CD4-positive, alpha-beta memory T cell (primary cell): ENCODE results near the gene PTGFRN. TPM values are rescaled to one million over a fixed set of nuclear protein-coding genes. Genes with fewer than 3 reads are reported as not detected.

Experiments used
- CTCF ChIA-PET: fragments of 350-600 bp; sonication (Branson Sonifier 250); formaldehyde crosslinking; loops from one replicate; lab custom pipeline; 2021; ENCODE audit warnings: inconsistent platforms; ENCODE audit not compliant: partially characterized antibody; lab: Charles Lee
- POLR2A ChIA-PET: fragments of 350-600 bp; sonication (Branson Sonifier 250); formaldehyde crosslinking; loops from one replicate; lab custom pipeline; 2021; ENCODE audit not compliant: partially characterized antibody; lab: Charles Lee
- DNase-seq, 5 donors: peaks; one replicate each; pipeline versions ENCODE4 v3.0.0 to v3.0.0-alpha.2; 2020 to 2022; ENCODE audit warnings: mixed read lengths in 1 of 5
- H3K27ac ChIP-seq: one replicate; pipeline ENCODE4 v1.7.0; 2013; ENCODE audit warnings: low read depth, low read length
- H3K27me3 ChIP-seq: 2 replicates; pipeline ENCODE4 v1.7.0; 2013; ENCODE audit warnings: mild to moderate bottlenecking, low read length, moderate library complexity; ENCODE audit not compliant: insufficient read depth
- H3K36me3 ChIP-seq: 2 replicates; pipeline ENCODE4 v1.7.0; 2013; ENCODE audit warnings: mild to moderate bottlenecking, low read length, moderate library complexity; ENCODE audit not compliant: insufficient read depth
- H3K4me1 ChIP-seq: 2 replicates; pipeline ENCODE4 v1.7.0; 2013; ENCODE audit warnings: mild to moderate bottlenecking, low read length, moderate library complexity; ENCODE audit not compliant: insufficient read depth
- H3K4me3 ChIP-seq, 2 donors: one replicate each; pipeline ENCODE4 v1.7.0; 2013; ENCODE audit warnings: low read length in 2 of 2, mild to moderate bottlenecking in 1 of 2
- H3K9me3 ChIP-seq, 2 donors: one replicate each; pipeline ENCODE4 v1.7.0; 2013; ENCODE audit warnings: low read length in 2 of 2, control low read depth in 1 of 2; ENCODE audit not compliant: control insufficient read depth in 1 of 2
- H3K27ac Mint-ChIP-seq, 7 donors: one replicate each; pipeline ENCODE4 v1.8.0; 2020 to 2021; ENCODE audit warnings: mixed read lengths in 7 of 7, mild to moderate bottlenecking in 6 of 7, inconsistent platforms in 3 of 7, moderate library complexity in 3 of 7
- H3K27me3 Mint-ChIP-seq, 2 donors: one replicate each; pipeline ENCODE4 v1.8.0; 2020 to 2021; ENCODE audit warnings: mixed read lengths in 2 of 2
- H3K36me3 Mint-ChIP-seq, 2 donors: one replicate each; pipeline ENCODE4 v1.8.0; 2020 to 2021; ENCODE audit warnings: mixed read lengths in 2 of 2, inconsistent platforms in 1 of 2, mild to moderate bottlenecking in 1 of 2
- H3K4me1 Mint-ChIP-seq, 4 donors: one replicate each; pipeline ENCODE4 v1.8.0; 2020 to 2021; ENCODE audit warnings: mixed read lengths in 4 of 4, mild to moderate bottlenecking in 1 of 4
- H3K4me3 Mint-ChIP-seq, 8 donors: one replicate each; pipeline ENCODE4 v1.8.0; 2020 to 2021; ENCODE audit warnings: mixed read lengths in 8 of 8, mild to moderate bottlenecking in 7 of 8, moderate library complexity in 6 of 8, inconsistent platforms in 3 of 8
- H3K9me3 Mint-ChIP-seq, 8 donors: one replicate each; pipeline ENCODE4 v1.8.0; 2020 to 2021; ENCODE audit warnings: mixed read lengths in 8 of 8, mild to moderate bottlenecking in 5 of 8, inconsistent platforms in 3 of 8, moderate library complexity in 1 of 8
- intact Hi-C: fragments of 100-400 bp; cut with micrococcal nuclease; formaldehyde crosslinking; loops from one replicate; pipeline ENCODE4 v1.15.1; 2023
- polyA plus RNA-seq, 2 donors: library from polyadenylated mRNA; unstranded; fragments of 300-500 nt; fragmentation: Illumina TruSeq; gene quantifications; one replicate each; pipeline ENCODE4 v1.2.3, GENCODE V29; 2021
- total RNA-seq, 2 experiments: library from RNA; stranded (reverse); gene quantifications; one replicate each; pipeline ENCODE4 v1.2.3, GENCODE V29; 2021

The PTGFRN gene
- total and polyA plus RNA-seq, 4 experiments from 2014 or later, result 0.39 to 0.55 (median 0.44) TPM; not detected in 1

- Mint-ChIP-seq H3K4me3 (no peak overlapping the region), H3K36me3 (no peaks in the 10 kb centered on the region), H3K27ac (no peak overlapping the region), H3K4me1 (no peaks in the 10 kb centered on the region), H3K9me3 (no peaks in the 10 kb centered on the region), H3K27me3 (peaks cover 0 to 2% of the 10 kb centered on the region in 2 donors)
- ChIA-PET POLR2A (interaction anchor here (0.7 kb wide), 1 partner anchor 11 kb away, joined by 3 read pairs; no protein-coding TSS in a partner anchor), CTCF (interaction anchor here (1.2 kb wide), 2 partner anchors 10 to 22 kb away, joined by 3 read pairs; no protein-coding TSS in a partner anchor)
- Histone ChIP-seq H3K9me3 (no peaks in the 10 kb centered on the region), H3K4me3 (no peak overlapping the region), H3K27ac (no peak overlapping the region), H3K27me3 (no peaks in the 10 kb centered on the region), H3K4me1 (no peaks in the 10 kb centered on the region), H3K36me3 (no peaks in the 10 kb centered on the region)
- intact Hi-C loops, result no loop called here
- no peak for DNase-seq
These were observed 112.4 kb downstream of the PTGFRN start for GRCh38 chr1:117022114-117022513.

DNA sequence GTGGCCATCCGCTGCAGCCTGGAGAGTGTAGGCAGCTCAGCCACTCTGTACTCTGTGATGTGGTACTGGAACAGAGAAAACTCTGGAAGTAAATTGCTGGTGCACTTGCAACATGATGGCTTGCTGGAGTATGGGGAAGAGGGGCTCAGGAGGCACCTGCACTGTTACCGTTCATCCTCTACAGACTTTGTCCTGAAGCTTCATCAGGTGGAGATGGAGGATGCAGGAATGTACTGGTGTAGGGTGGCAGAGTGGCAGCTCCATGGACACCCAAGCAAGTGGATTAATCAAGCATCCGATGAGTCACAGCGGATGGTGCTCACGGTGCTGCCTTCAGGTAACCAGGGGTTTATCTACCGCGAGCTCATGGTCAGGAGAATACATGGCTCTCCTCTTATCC lies 115.9 kb downstream of the PTGFRN start:
- Histone ChIP-seq H3K27me3 (no peaks in the 10 kb centered on the region), H3K4me3 (no peak overlapping the region), H3K9me3 (no peaks in the 10 kb centered on the region), H3K27ac (no peak overlapping the region), H3K4me1 (no peaks in the 10 kb centered on the region), H3K36me3 (no peaks in the 10 kb centered on the region)
- CTCF ChIA-PET, result interaction anchor here (1.0 kb wide), 1 partner anchor 10 kb away, joined by 3 read pairs; no protein-coding TSS in a partner anchor
- POLR2A ChIA-PET, result no interaction called here
- H3K27ac Mint-ChIP-seq, result no peak overlapping the region
- H3K4me3 Mint-ChIP-seq, result no peak overlapping the region
- no peaks in the 10 kb centered on the region for H3K36me3 Mint-ChIP-seq
- intact Hi-C loops, result no loop called here
- no peaks in the 10 kb centered on the region for H3K9me3 Mint-ChIP-seq
- H3K4me1 Mint-ChIP-seq, result peaks cover 0 to 3% (median 0%) of the 10 kb centered on the region in 4 donors
- peaks cover 0 to 2% of the 10 kb centered on the region in 2 donors for H3K27me3 Mint-ChIP-seq
- DNase-seq, result no peak

GRCh38 chr1:117026361-117026760 lies 116.6 kb downstream of the PTGFRN start:
- ChIA-PET CTCF (interaction anchor here (0.5 kb wide), 1 partner anchor 127 kb away, joined by 4 read pairs; no protein-coding TSS in a partner anchor), POLR2A (no interaction called here)
- H3K36me3 ChIP-seq, result no peaks in the 10 kb centered on the region
- H3K27ac ChIP-seq, result no peak overlapping the region
- Mint-ChIP-seq H3K4me1 (peaks cover 0 to 3% (median 0%) of the 10 kb centered on the region in 4 donors), H3K9me3 (no peaks in the 10 kb centered on the region), H3K27me3 (peaks cover 0 to 2% of the 10 kb centered on the region in 2 donors), H3K4me3 (no peak overlapping the region), H3K36me3 (no peaks in the 10 kb centered on the region), H3K27ac (no peak overlapping the region)
- no peaks in the 10 kb centered on the region for H3K27me3 ChIP-seq
- DNase-seq, result no peak
- H3K4me3 ChIP-seq, result no peak overlapping the region
- H3K4me1 ChIP-seq, result no peaks in the 10 kb centered on the region
- no peaks in the 10 kb centered on the region for H3K9me3 ChIP-seq
- intact Hi-C loops, result no loop called here

GRCh38 chr1:117029685-117030084 lies 120.0 kb downstream of the PTGFRN start:
- Histone ChIP-seq H3K4me1 (no peaks in the 10 kb centered on the region), H3K9me3 (no peaks in the 10 kb centered on the region), H3K27me3 (no peaks in the 10 kb centered on the region), H3K4me3 (no peak overlapping the region), H3K36me3 (no peaks in the 10 kb centered on the region), H3K27ac (no peak overlapping the region)
- ChIA-PET CTCF (no interaction called here), POLR2A (no interaction called here)
- H3K36me3 Mint-ChIP-seq, result no peaks in the 10 kb centered on the region
- no peaks in the 10 kb centered on the region for H3K9me3 Mint-ChIP-seq
- H3K27me3 Mint-ChIP-seq, result peaks cover 0 to under 1% of the 10 kb centered on the region in 2 donors
- peaks cover 0 to 6% (median 4%) of the 10 kb centered on the region in 4 donors for H3K4me1 Mint-ChIP-seq
- intact Hi-C loops, result no loop called here
- H3K4me3 Mint-ChIP-seq, result no peak overlapping the region
- no peak overlapping the region for H3K27ac Mint-ChIP-seq
- DNase-seq, result no peak

DNA sequence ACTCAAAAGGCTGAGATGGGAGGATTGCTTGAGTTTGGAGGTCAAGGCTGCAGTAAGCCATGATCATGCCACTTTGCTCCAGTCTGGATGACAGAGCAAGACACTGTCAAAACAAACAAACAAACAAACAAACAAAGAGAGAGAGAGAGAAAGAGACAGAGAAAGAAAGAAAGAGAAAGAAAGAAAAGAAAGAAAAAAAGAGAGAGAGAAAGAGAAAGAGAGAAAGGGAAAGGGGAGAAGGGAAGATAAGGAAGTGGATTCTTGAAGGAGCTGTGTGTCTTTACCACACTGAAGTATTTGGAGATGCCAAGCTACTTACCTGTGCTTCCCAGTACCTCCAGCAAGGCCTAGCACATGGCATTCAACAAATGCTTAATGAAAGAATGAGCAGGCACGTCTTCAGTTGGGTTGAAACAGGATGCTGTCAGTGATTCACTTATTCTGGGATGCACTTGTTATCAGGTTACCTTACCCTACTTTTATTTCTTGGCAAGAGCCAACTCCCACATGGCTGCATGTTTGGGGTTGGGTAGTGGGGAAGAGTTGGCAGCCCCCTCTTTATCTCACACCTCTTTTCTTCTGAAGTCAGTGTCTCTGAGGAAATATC lies 120.7 kb downstream of the PTGFRN start:
- no peak for DNase-seq
- Histone ChIP-seq H3K4me1 (no peaks in the 10 kb centered on the region), H3K9me3 (no peaks in the 10 kb centered on the region), H3K27me3 (no peaks in the 10 kb centered on the region), H3K27ac (no peak overlapping the region), H3K36me3 (no peaks in the 10 kb centered on the region), H3K4me3 (no peak overlapping the region)
- CTCF ChIA-PET, result no interaction called here
- POLR2A ChIA-PET, result no interaction called here
- Mint-ChIP-seq H3K4me3 (no peak overlapping the region), H3K9me3 (no peaks in the 10 kb centered on the region), H3K27me3 (no peaks in the 10 kb centered on the region), H3K36me3 (no peaks in the 10 kb centered on the region), H3K27ac (peak overlapping the region in 2 of 7 donors; percentile 10 to 49), H3K4me1 (peaks cover 0 to 6% (median 4%) of the 10 kb centered on the region in 4 donors)
- intact Hi-C loops, result no loop called here

DNA sequence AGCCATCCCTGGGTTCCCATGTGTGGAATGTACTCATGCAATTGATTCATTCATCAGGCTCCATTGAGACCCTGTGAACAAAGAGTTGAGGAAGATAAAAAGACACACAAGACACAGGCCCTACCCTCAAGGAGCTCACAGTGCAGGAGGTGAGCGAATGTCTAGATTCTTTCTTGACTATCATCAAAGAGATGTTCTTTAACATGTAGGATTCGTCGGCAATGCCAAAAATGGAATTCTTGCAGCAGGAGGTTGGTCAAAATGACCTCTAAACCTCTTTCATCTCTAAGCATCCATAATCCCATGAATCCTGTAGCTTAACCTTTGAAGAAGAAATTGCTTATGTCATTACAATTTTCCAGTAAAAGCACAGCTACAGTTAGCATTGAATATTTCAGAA lies 122.5 kb downstream of the PTGFRN start:
- H3K36me3 ChIP-seq, result no peaks in the 10 kb centered on the region
- no peak overlapping the region for H3K27ac ChIP-seq

DNA sequence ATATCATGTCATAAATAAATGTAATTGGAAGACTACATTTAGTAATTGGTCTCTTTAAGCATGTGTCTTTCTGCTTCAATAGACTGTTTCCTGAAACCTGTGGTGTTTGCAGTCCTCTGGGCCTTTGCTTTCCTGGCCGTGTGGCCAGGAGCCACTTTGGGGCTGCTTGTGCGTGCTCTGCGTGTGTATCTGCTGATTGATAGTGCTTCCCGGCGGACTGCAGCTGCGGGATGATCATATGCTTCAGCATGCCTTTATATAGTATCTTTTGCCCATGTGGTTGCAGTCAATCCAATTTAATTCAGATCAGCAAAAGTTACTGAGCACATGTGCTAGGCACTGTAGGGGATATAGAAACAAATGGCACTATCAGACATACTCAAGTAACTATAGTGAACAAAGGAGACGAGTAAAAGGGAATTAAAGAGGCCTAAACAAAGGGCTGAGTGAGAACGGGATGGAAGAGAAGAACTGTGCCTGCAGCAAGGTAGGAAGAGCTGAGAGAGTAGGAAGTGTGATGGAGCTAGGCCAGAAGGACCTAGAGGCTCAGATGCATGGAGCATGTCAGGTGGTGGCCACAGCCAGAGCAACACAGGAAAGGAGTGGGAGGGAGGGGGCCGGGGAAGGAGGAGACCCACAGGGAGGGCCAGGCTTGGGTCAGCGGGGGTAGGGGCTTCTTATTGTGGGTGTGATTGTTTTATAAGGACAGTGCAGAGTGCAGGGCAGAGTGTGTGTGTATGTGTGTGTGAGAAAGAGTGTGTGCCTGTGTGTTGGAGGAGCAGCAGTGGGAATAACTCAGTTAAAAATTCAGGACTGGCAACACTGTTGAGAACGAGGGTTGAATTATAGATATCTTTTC lies 123.2 kb downstream of the PTGFRN start:
- Histone ChIP-seq H3K36me3 (no peaks in the 10 kb centered on the region), H3K27me3 (no peaks in the 10 kb centered on the region), H3K27ac (no peak overlapping the region), H3K4me1 (no peaks in the 10 kb centered on the region), H3K4me3 (no peak overlapping the region), H3K9me3 (no peaks in the 10 kb centered on the region)
- H3K27ac Mint-ChIP-seq, result peak overlapping the region in 3 of 7 donors; percentile 2 to 79 (median 13)
- DNase-seq, result no peak
- no peak overlapping the region for H3K4me3 Mint-ChIP-seq
- ChIA-PET CTCF (interaction anchor here (1.4 to 2.2 kb wide), 2 partner anchors 11 to 295 kb away, joined by 3 to 5 read pairs; no protein-coding TSS in a partner anchor), POLR2A (interaction anchor here (0.8 to 0.9 kb wide), 2 partner anchors 10 to 29 kb away, joined by 3 read pairs; no protein-coding TSS in a partner anchor)
- intact Hi-C loops, result no loop called here
- H3K4me1 Mint-ChIP-seq, result peaks cover 0 to 6% (median 4%) of the 10 kb centered on the region in 4 donors
- no peaks in the 10 kb centered on the region for H3K9me3 Mint-ChIP-seq
- H3K36me3 Mint-ChIP-seq, result no peaks in the 10 kb centered on the region
- H3K27me3 Mint-ChIP-seq, result no peaks in the 10 kb centered on the region

More for the DNA sequence above, 122.5 kb downstream of the PTGFRN start:
- no peaks in the 10 kb centered on the region for H3K9me3 ChIP-seq
- POLR2A ChIA-PET, result interaction anchor here (0.8 kb wide), 1 partner anchor 28 kb away, joined by 3 read pairs; no protein-coding TSS in a partner anchor
- H3K27me3 ChIP-seq, result no peaks in the 10 kb centered on the region
- CTCF ChIA-PET, result interaction anchor here (1.4 to 2.2 kb wide), 2 partner anchors 10 to 295 kb away, joined by 3 to 5 read pairs; no protein-coding TSS in a partner anchor
- DNase-seq, result no peak
- no peak overlapping the region for H3K4me3 ChIP-seq
- no peaks in the 10 kb centered on the region for H3K4me1 ChIP-seq
- no peak overlapping the region for H3K4me3 Mint-ChIP-seq
- H3K36me3 Mint-ChIP-seq, result no peaks in the 10 kb centered on the region
- H3K9me3 Mint-ChIP-seq, result no peaks in the 10 kb centered on the region
- intact Hi-C loops, result no loop called here
- no peaks in the 10 kb centered on the region for H3K27me3 Mint-ChIP-seq
- H3K4me1 Mint-ChIP-seq, result peaks cover 0 to 6% (median 4%) of the 10 kb centered on the region in 4 donors
- H3K27ac Mint-ChIP-seq, result no peak overlapping the region
